Hematopoietic multipotent progenitor cell treated with erythropoietin and hydrocortisone succinate and interleukin-3 and kit ligand, for 6 days (in vitro differentiated cells): ENCODE data around the gene CREB3L1.

ENCODE experiments used
- DNase-seq: peaks from one replicate; pipeline ENCODE4 v3.0.0-alpha.2; 2015

CREB3L1 gene

GRCh38 chr11:46275964-46276641 lies 1.4 kb upstream of the CREB3L1 start:
- no peak for DNase-seq

GRCh38 chr11:46277313-46277621 lies 195 bp upstream of the CREB3L1 start:
- DNase-seq, result peak; percentile 76

GRCh38 chr11:46278387-46279125 lies 1.1 kb downstream of the CREB3L1 start:
- peak; percentile 73 for DNase-seq

- DNase-seq, result no peak
Observed at GRCh38 chr11:46279126-46280099, 2.0 kb downstream of the CREB3L1 start.

GRCh38 chr11:46280706-46281105 lies 3.2 kb downstream of the CREB3L1 start:
- no peak for DNase-seq

- DNase-seq, result no peak
Observed at GRCh38 chr11:46281371-46281831, 3.9 kb downstream of the CREB3L1 start.

- DNase-seq, result no peak
Observed at GRCh38 chr11:46285173-46285572, 7.7 kb downstream of the CREB3L1 start.

GRCh38 chr11:46285594-46286033 lies 8.2 kb downstream of the CREB3L1 start:
- no peak for DNase-seq

GRCh38 chr11:46286789-46287188 lies 9.3 kb downstream of the CREB3L1 start:
- DNase-seq, result no peak

GRCh38 chr11:46288451-46288850 lies 11.0 kb downstream of the CREB3L1 start:
- no peak for DNase-seq

GRCh38 chr11:46290011-46290410 lies 12.5 kb downstream of the CREB3L1 start:
- DNase-seq, result no peak

GRCh38 chr11:46290598-46291309 lies 13.3 kb downstream of the CREB3L1 start:
- peak; percentile 47 for DNase-seq

- no peak for DNase-seq
Observed at GRCh38 chr11:46291441-46292150, 14.1 kb downstream of the CREB3L1 start.

- DNase-seq, result no peak
Observed at GRCh38 chr11:46293066-46293465, 15.6 kb downstream of the CREB3L1 start.

GRCh38 chr11:46293641-46294103 lies 16.2 kb downstream of the CREB3L1 start:
- DNase-seq, result no peak

- no peak for DNase-seq
Observed at GRCh38 chr11:46294365-46295309, 17.2 kb downstream of the CREB3L1 start.

- DNase-seq, result peak; percentile 88
Observed at GRCh38 chr11:46295312-46296058, 18.0 kb downstream of the CREB3L1 start.

GRCh38 chr11:46296059-46296527 lies 18.6 kb downstream of the CREB3L1 start:
- no peak for DNase-seq
